HepG2 (cell line): ENCODE measurements around the gene PTPRF. TPM values are rescaled to one million over a fixed set of nuclear protein-coding genes. Genes with fewer than 3 reads are reported as not detected.

Experiments
- ATAC-seq: fragments of 200-7000 bp; cut with Tn5 transposase; 3 replicates; pipeline ENCODE4 v1.9.1; 2020; ENCODE audit warnings: mild to moderate bottlenecking, moderate library complexity
- BruUV-seq: library from RNA; stranded (reverse); fragments of 400-500 nt; replicated peaks from 2 replicates; lab custom pipeline; 2021; lab: Mats Ljungman, UMichigan
- CTCF ChIA-PET: fragments of 300-600 bp; formaldehyde crosslinking; extraction: SDS; loops from one replicate; lab custom pipeline; 2021; ENCODE audit warnings: low total read pairs, inconsistent platforms, low intra/inter-chr PET ratio; lab: Yijun Ruan, JAX
- POLR2A ChIA-PET: fragments of 350-600 bp; sonication (Branson Sonifier 250); formaldehyde crosslinking; loops from one replicate; lab custom pipeline; 2020; ENCODE audit warnings: antibody characterized with exemption, inconsistent platforms; lab: Yijun Ruan, JAX
- DNase-seq: peaks from one replicate; pipeline ENCODE4 v3.0.0-alpha.2; 2015; ENCODE audit warnings: low spot score
- FAIRE-seq: peaks from 3 replicates; lab custom pipeline; 2011; peaks lifted over from hg19 to GRCh38; lab: Jason Lieb, UNC
- H2AFZ ChIP-seq: one replicate; pipeline ENCODE4 v1.6.1; 2011; ENCODE audit warnings: low read length, inconsistent platforms
- H3K27ac ChIP-seq: fragments of 300-600 bp; 3 replicates; pipeline ENCODE4 v1.8.0; 2011; ENCODE audit warnings: mixed run types, mild to moderate bottlenecking, mixed read lengths, low read length, inconsistent platforms; ENCODE audit not compliant: insufficient read depth; ENCODE audit errors: extremely low read length
- H3K27me3 ChIP-seq, 2 experiments: fragments of 200-600 bp in 1 of 2; 2 replicates in 1 of 2; 3 replicates in 1 of 2; pipeline versions ENCODE4 v1.6.0 to v1.8.0; 2011; ENCODE audit warnings: low read length in 2 of 2, mild to moderate bottlenecking in 2 of 2, moderate library complexity in 2 of 2, inconsistent platforms in 1 of 2; ENCODE audit not compliant: insufficient read depth in 2 of 2, control insufficient read depth in 1 of 2
- H3K36me3 ChIP-seq, 2 experiments: fragments of 200-600 bp in 1 of 2; replicated peaks in 1 of 2; 2 replicates in 1 of 2; 3 replicates in 1 of 2; pipeline versions ENCODE4 v1.5.1 to v1.8.0; 2011; ENCODE audit warnings: low read length in 2 of 2, inconsistent platforms in 1 of 2; ENCODE audit not compliant: insufficient read depth in 2 of 2, control insufficient read depth in 1 of 2
- H3K4me1 ChIP-seq: 2 replicates; pipeline ENCODE4 v1.5.1; 2012; ENCODE audit warnings: low read length, inconsistent platforms; ENCODE audit not compliant: insufficient read depth
- H3K4me2 ChIP-seq: 2 replicates; pipeline ENCODE4 v1.6.0; 2011; ENCODE audit warnings: low read depth, low read length, inconsistent platforms
- H3K4me3 ChIP-seq, 3 experiments: fragments of 200-600 bp in 1 of 3; sonication (generic), shearing (Covaris generic) in 1 of 3; replicated peaks in 1 of 3; 2 replicates each; pipeline ENCODE4 v1.5.1; 2011 to 2016; ENCODE audit warnings: low read length in 3 of 3, inconsistent platforms in 2 of 3, low read depth in 2 of 3, mild to moderate bottlenecking in 2 of 3, control low read depth in 1 of 3, mixed read lengths in 1 of 3; ENCODE audit not compliant: insufficient read depth in 1 of 3
- H3K79me2 ChIP-seq: one replicate; pipeline ENCODE4 v1.6.1; 2011; ENCODE audit warnings: low read length, inconsistent platforms; ENCODE audit not compliant: insufficient read depth
- H3K9ac ChIP-seq: 2 replicates; pipeline ENCODE4 v1.6.0; 2011; ENCODE audit warnings: mild to moderate bottlenecking, low read depth, low read length, inconsistent platforms; ENCODE audit not compliant: insufficient read depth
- H3K9me3 ChIP-seq: 2 replicates; pipeline ENCODE4 v1.5.1; 2012; ENCODE audit warnings: mild to moderate bottlenecking, low read length
- H4K20me1 ChIP-seq: 2 replicates; pipeline ENCODE4 v1.6.0; 2011; ENCODE audit warnings: inconsistent platforms, mild to moderate bottlenecking, low read length, moderate library complexity; ENCODE audit not compliant: insufficient read depth
- BORCS8-MEF2B ChIP-seq: sonication (generic); formaldehyde crosslinking; IDR thresholded peaks from 2 replicates; pipeline ENCODE4 v1.8.0; 2022; ENCODE audit warnings: mild to moderate bottlenecking, missing genetic modification reagents
- DMAP1 ChIP-seq: IDR thresholded peaks from 2 replicates; pipeline ENCODE4 v1.6.1; 2016
- HOXA7 ChIP-seq: sonication (generic); formaldehyde crosslinking; IDR thresholded peaks from 2 replicates; pipeline ENCODE4 v1.8.1; 2022; ENCODE audit warnings: mild to moderate bottlenecking, missing genetic modification reagents, moderate library complexity
- NPAS2 ChIP-seq: sonication (generic); formaldehyde crosslinking; IDR thresholded peaks from 2 replicates; pipeline ENCODE4 v1.8.0; 2022; ENCODE audit warnings: mild to moderate bottlenecking, missing genetic modification reagents, borderline replicate concordance
- ZNF563 ChIP-seq: sonication (generic); formaldehyde crosslinking; IDR thresholded peaks from 2 replicates; pipeline ENCODE4 v1.8.0; 2022; ENCODE audit warnings: mild to moderate bottlenecking, moderate library complexity, missing genetic modification reagents
- ZNF788 ChIP-seq: sonication (generic); formaldehyde crosslinking; IDR thresholded peaks from 2 replicates; pipeline ENCODE4 v1.5.0; 2020; ENCODE audit warnings: mild to moderate bottlenecking, missing genetic modification reagents, borderline replicate concordance
- WGBS: methylation state at CpG from one replicate; pipeline ENCODE4 v1.1.6; 2017; ENCODE audit warnings: low lambda C conversion rate; 5-methylcytosine and 5-hydroxymethylcytosine counted together
- in situ Hi-C: cut with HindIII; loops from 2 replicates; pipeline ENCODE4 v1.10.0; 2017; ENCODE audit warnings: low pct_unique_long_range_greater_than_20kb; ENCODE audit not compliant: extremely low pct_ligation_motif_present
- intact Hi-C: fragments of 100-400 bp; cut with micrococcal nuclease; formaldehyde crosslinking; loops from one replicate; pipeline ENCODE4 v1.10.0; 2022; ENCODE audit not compliant: unreplicated experiment
- polyA plus RNA-seq, 8 experiments: library from polyadenylated mRNA; depleted of rRNA in 3 of 8; stranded (reverse) in 7 of 8; unstranded in 1 of 8; fragments of >200 nt; fragmentation: Illumina TruSeq in 4 of 8; extraction: Trizol in 4 of 8; gene quantifications; 2 replicates each; pipeline versions ENCODE4 v1.2.1 to v1.2.3, GENCODE V29; 2011 to 2016; ENCODE audit warnings: low read depth in 4 of 8, missing spikeins in 1 of 8, mixed read lengths in 1 of 8; ENCODE audit not compliant: insufficient read depth in 1 of 8
- total RNA-seq, 5 experiments: library from RNA; depleted of rRNA; stranded (reverse); fragments of >200 nt; fragmentation: Illumina TruSeq; extraction: Trizol; gene quantifications; 2 replicates each; pipeline ENCODE4 v1.2.3, GENCODE V29; 2016; ENCODE audit warnings: low read depth in 1 of 5
- TF ChIP-seq, protein P1 (sequence below), 2 experiments: sonication (generic) in 1 of 2; formaldehyde crosslinking in 1 of 2; IDR thresholded peaks; 2 replicates each; pipeline versions ENCODE4 v1.4.0 to v1.6.1; 2016 to 2020; ENCODE audit warnings: borderline replicate concordance in 1 of 2, low read depth in 1 of 2, mild to moderate bottlenecking in 1 of 2, missing genetic modification reagents in 1 of 2

The PTPRF gene
- total and polyA plus RNA-seq, 2 of the 13 experiments (the other 11 are each of a cell fraction or from before 2014, with no cell fraction given) = 55.9 to 167 TPM

DNA sequence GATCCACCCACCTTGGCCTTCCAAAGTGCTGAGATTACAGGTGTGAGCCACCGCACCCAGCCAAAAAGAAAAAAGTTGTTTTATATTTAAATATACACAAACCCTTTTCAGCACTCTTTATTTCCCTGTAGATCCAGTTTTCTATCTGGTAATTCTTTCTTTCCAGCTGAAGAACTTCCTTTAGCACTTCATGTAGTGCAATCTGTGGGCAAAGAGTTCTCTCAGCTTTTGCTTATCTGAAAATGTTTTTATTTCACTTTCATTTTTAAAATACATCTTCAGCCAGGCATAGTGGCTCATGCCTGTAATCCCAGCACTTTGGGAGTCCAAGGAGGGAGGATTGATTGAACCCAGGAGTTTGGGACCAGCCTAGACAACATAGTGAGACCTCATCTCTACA lies 48.5 kb upstream of the PTPRF start:
- intact Hi-C loops (no loop called here), in situ Hi-C loops (no loop called here)
- Histone ChIP-seq H3K27ac (no peak overlapping the region), H3K9ac (no peak overlapping the region), H3K4me1 (no peaks in the 10 kb centered on the region), H3K36me3 (no peaks in the 10 kb centered on the region), H3K4me3 (no peak overlapping the region), H3K27me3 (no peaks in the 10 kb centered on the region), H3K79me2 (no peaks in the 10 kb centered on the region), H4K20me1 (no peaks in the 10 kb centered on the region), H2AFZ (no peak overlapping the region), H3K9me3 (no peaks in the 10 kb centered on the region), H3K4me2 (no peak overlapping the region)
- WGBS = 57% methylated on average over 1 of the region's 1 CpG
- FAIRE-seq (no peak), ATAC-seq (no peak), DNase-seq (no peak)
- no TSS peak for BruUV-seq
- ChIA-PET CTCF (no interaction called here), POLR2A (no interaction called here)
- TF ChIP-seq ZNF563 (no peak), NPAS2 (CRISPR knock-in tag) (no peak), BORCS8-MEF2B (CRISPR knock-in tag) (no peak), ZNF788 (CRISPR knock-in tag) (no peak), HOXA7 (CRISPR knock-in tag) (no peak), DMAP1 (no peak)
- TF ChIP-seq, protein P1, sequence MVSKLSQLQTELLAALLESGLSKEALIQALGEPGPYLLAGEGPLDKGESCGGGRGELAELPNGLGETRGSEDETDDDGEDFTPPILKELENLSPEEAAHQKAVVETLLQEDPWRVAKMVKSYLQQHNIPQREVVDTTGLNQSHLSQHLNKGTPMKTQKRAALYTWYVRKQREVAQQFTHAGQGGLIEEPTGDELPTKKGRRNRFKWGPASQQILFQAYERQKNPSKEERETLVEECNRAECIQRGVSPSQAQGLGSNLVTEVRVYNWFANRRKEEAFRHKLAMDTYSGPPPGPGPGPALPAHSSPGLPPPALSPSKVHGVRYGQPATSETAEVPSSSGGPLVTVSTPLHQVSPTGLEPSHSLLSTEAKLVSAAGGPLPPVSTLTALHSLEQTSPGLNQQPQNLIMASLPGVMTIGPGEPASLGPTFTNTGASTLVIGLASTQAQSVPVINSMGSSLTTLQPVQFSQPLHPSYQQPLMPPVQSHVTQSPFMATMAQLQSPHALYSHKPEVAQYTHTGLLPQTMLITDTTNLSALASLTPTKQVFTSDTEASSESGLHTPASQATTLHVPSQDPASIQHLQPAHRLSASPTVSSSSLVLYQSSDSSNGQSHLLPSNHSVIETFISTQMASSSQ (IDR thresholded peaks at IDR 0.05; ENCODE audit: low read depth) = no peak
- TF ChIP-seq, protein P1 (CRISPR knock-in tag; IDR thresholded peaks at IDR 0.05; ENCODE audit: borderline replicate concordance) = no peak
- TF ChIP-seq, all 625 proteins: peak for 0
